Motor neuron (in vitro differentiated cells): ENCODE results near the gene ME2. TPM values are rescaled to one million over a fixed set of nuclear protein-coding genes. Genes with fewer than 3 reads are reported as not detected.
"Not testable (repeated sequence)": the region's sequence is repeated elsewhere in the genome, so short reads cannot be mapped to it uniquely, and the experiment has no call there.

Source experiments
- ATAC-seq, 8 experiments: fragments of 200-7000 bp; cut with Tn5 transposase; replicated peaks in 6 of 8; 2 replicates each; pipeline ENCODE4 v1.8.0; 2021; ENCODE audit warnings: mild to moderate bottlenecking in 8 of 8, moderate library complexity in 8 of 8
- H3K27ac ChIP-seq, 2 donors: fragments of 250-450 bp; sonication (Bioruptor Pico); 2 replicates each; pipeline ENCODE4 v1.9.0; 2021; ENCODE audit warnings: antibody characterized with exemption in 2 of 2, mild to moderate bottlenecking in 2 of 2, moderate library complexity in 1 of 2
- H3K4me1 ChIP-seq, 2 donors: fragments of 250-450 bp; sonication (Bioruptor Pico); replicated peaks in 1 of 2; 2 replicates each; pipeline ENCODE4 v1.6.1; 2021; ENCODE audit warnings: antibody characterized with exemption in 2 of 2, mild to moderate bottlenecking in 2 of 2, moderate library complexity in 1 of 2
- H3K4me3 ChIP-seq, 5 donors: fragments of 250-450 bp; sonication (Bioruptor Pico); 2 replicates each; pipeline ENCODE4 v1.9.0; 2021; ENCODE audit warnings: antibody characterized with exemption in 5 of 5, mild to moderate bottlenecking in 5 of 5, moderate library complexity in 4 of 5
- WGBS, 10 experiments: fragments of 450-650 bp; shearing (Covaris generic); methylation state at CpG; one replicate each; pipeline ENCODE4 v1.0.0; 2022; 5-methylcytosine and 5-hydroxymethylcytosine counted together
- in situ Hi-C, 9 experiments: fragments of 400-800 bp; cut with MboI; loops; one replicate each; pipeline ENCODE4 v1.15.0; 2021; ENCODE audit warnings: low sequenced_read_pairs in 9 of 9, low pct_unique_long_range_greater_than_20kb in 2 of 9; ENCODE audit not compliant: unreplicated experiment in 9 of 9
- total RNA-seq, 8 experiments: library from RNA; unstranded; fragments of 300-600 nt; gene quantifications; 2 replicates each; pipeline versions ENCODE4 v1.2.3 to v1.2.4, GENCODE V29; 2022

The ME2 gene
- total RNA-seq, result 10 to 100 TPM; 23.4 to 63.0 (median 42.8) TPM

- peak; percentile 90 to 97 (median 96) for ATAC-seq
- Histone ChIP-seq H3K4me3 (peak within 1 kb of the TSS; percentile 58 to 89 (median 72)), H3K4me1 (peaks cover 0 to 11% of the 10 kb centered on the region in 2 donors), H3K27ac (peak within 1 kb of the TSS; percentile 87 to 95)
- in situ Hi-C loops, result no loop called here
- WGBS, 10 experiments, result 0 to 9% (median 2%) methylated on average over 2 to 13 of the region's 78 CpGs; no CpG with 5 or more reads in 2 of the 10 experiments
These were observed at the start of gene ME2 for GRCh38 chr18:50878345-50879301. Gene ME2 (plus strand): TSS chr18:50879118. CDS start chr18:50895821, 16,703 bp downstream.

GRCh38 chr18:50829644-50830043, 49.3 kb upstream of the ME2 start:
- no peaks in the 10 kb centered on the region for H3K4me1 ChIP-seq
- in situ Hi-C loops, result loop anchor here in 3 of 9 experiments (10.0 to 25.0 kb wide), 2 partner anchors 208 to 215 kb away; partner anchors contain the start of gene SMAD4 (in 2 of the 3)
- H3K4me3 ChIP-seq, result no peak overlapping the region
- no peak overlapping the region for H3K27ac ChIP-seq
- ATAC-seq, result no peak
- 44 to 100% (median 81%) methylated on average over 1 to 5 of the region's 5 CpGs; no CpG with 5 or more reads in 2 of the 10 experiments for WGBS, 10 experiments

GRCh38 chr18:50830544-50830943, 48.4 kb upstream of the ME2 start:
- no peaks in the 10 kb centered on the region for H3K4me1 ChIP-seq
- in situ Hi-C loops, result loop anchor here in 2 of 9 experiments (25.0 kb wide), 1 partner anchor 207 kb away; the partner anchor contains the start of gene SMAD4 (in 2 of the 2)
- no peak for ATAC-seq
- H3K27ac ChIP-seq, result no peak overlapping the region
- WGBS, 10 experiments, result 58 to 97% (median 82%) methylated on average over 1 to 4 of the region's 5 CpGs; no CpG with 5 or more reads in 3 of the 10 experiments
- H3K4me3 ChIP-seq, result no peak overlapping the region

DNA sequence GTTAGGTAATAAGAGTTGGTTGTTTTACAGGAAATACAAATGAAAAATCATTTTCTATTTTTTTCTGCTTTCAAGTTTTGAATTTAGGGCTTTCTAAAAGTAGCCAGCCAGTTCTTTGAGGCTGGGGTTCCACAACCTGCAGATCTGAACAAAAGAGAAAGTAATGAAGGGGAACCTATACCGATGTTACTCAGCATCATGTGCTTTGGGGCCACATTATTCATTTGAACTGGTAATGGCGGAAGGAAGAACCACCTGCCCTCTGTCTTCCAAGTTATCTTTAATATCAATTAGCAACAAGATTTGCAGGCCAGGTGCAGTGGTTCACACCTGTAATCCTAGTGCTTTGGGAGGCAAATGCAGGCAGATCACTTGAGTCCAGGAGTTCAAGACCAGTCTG, 46.2 kb upstream of the ME2 start:
- no peaks in the 10 kb centered on the region for H3K4me1 ChIP-seq
- no peak for ATAC-seq
- no peak overlapping the region for H3K4me3 ChIP-seq
- in situ Hi-C loops, result loop anchor here in 2 of 9 experiments (25.0 kb wide), 1 partner anchor 205 kb away; the partner anchor contains the start of gene SMAD4 (in 2 of the 2)
- 38 to 100% (median 100%) methylated on average over 1 to 2 of the region's 2 CpGs; no CpG with 5 or more reads in 3 of the 10 experiments for WGBS, 10 experiments
- no peak overlapping the region for H3K27ac ChIP-seq

GRCh38 chr18:50833496-50833895, 45.4 kb upstream of the ME2 start:
- not testable (repeated sequence) for H3K4me3 ChIP-seq, ATAC-seq, H3K27ac ChIP-seq, H3K4me1 ChIP-seq
- in situ Hi-C loops, result loop anchor here in 2 of 9 experiments (25.0 kb wide), 1 partner anchor 204 kb away; the partner anchor contains the start of gene SMAD4 (in 2 of the 2)
- 43 to 97% (median 91%) methylated on average over 2 to 5 of the region's 7 CpGs; no CpG with 5 or more reads in 4 of the 10 experiments for WGBS, 10 experiments

DNA sequence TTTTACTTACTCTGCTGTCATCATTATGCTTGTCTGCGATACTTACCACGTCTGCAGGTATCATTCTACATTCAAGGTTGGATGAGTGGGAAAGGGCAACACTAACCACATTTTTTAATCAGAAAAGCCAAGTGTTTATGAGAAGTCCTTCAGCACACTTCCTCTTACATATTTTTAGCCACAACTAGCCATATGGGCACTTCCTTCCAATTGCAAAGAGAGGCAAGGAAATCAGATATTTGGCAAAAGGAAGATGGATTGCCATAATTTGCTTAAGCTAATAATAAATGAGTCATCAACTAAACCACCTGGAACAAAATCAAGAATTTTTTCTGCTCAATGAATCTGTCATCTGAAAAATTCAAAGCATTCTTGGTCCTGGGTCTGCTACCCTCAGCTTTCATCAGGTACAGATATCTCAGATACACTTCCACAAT, 42.4 kb upstream of the ME2 start:
- H3K4me3 ChIP-seq, result no peak overlapping the region
- no peaks in the 10 kb centered on the region for H3K4me1 ChIP-seq
- in situ Hi-C loops, result loop anchor here in 2 of 9 experiments (25.0 kb wide), 1 partner anchor 201 kb away; the partner anchor contains the start of gene SMAD4 (in 2 of the 2)
- no peak overlapping the region for H3K27ac ChIP-seq
- ATAC-seq, result peak in 2 of 8 experiments; percentile 28 to 31
- 67 to 100% (median 86%) methylated on average over 1 to 2 of the region's 2 CpGs; no CpG with 5 or more reads in 3 of the 10 experiments for WGBS, 10 experiments

- 57 to 92% (median 87%) methylated on average over 1 of the region's 2 CpGs; no CpG with 5 or more reads in 4 of the 10 experiments for WGBS, 10 experiments
- no peak overlapping the region for H3K4me3 ChIP-seq
- H3K27ac ChIP-seq, result no peak overlapping the region
- no peak for ATAC-seq
- in situ Hi-C loops, result loop anchor here in 2 of 9 experiments (25.0 kb wide), 1 partner anchor 198 kb away; the partner anchor contains the start of gene SMAD4 (in 2 of the 2)
- no peaks in the 10 kb centered on the region for H3K4me1 ChIP-seq
These were observed 39.6 kb upstream of the ME2 start for GRCh38 chr18:50839341-50839740.

GRCh38 chr18:50839996-50840395, 38.9 kb upstream of the ME2 start:
- H3K4me3 ChIP-seq, result no peak overlapping the region
- no peaks in the 10 kb centered on the region for H3K4me1 ChIP-seq
- no peak for ATAC-seq
- WGBS, 10 experiments, result 53 to 100% (median 86%) methylated on average over 1 to 2 of the region's 3 CpGs; no CpG with 5 or more reads in 5 of the 10 experiments
- H3K27ac ChIP-seq, result no peak overlapping the region
- in situ Hi-C loops, result loop anchor here in 2 of 9 experiments (25.0 kb wide), 1 partner anchor 197 kb away; the partner anchor contains the start of gene SMAD4 (in 2 of the 2)

GRCh38 chr18:50842846-50843245, 36.1 kb upstream of the ME2 start:
- no peaks in the 10 kb centered on the region for H3K4me1 ChIP-seq
- WGBS, 10 experiments, result 0% methylated on average over 1 of the region's 1 CpG
- no peak overlapping the region for H3K27ac ChIP-seq
- ATAC-seq, result no peak
- H3K4me3 ChIP-seq, result no peak overlapping the region
- in situ Hi-C loops, result loop anchor here in 2 of 9 experiments (25.0 kb wide), 1 partner anchor 194 kb away; the partner anchor contains the start of gene SMAD4 (in 2 of the 2)

- 45 to 87% (median 70%) methylated on average over 2 to 6 of the region's 6 CpGs; no CpG with 5 or more reads in 1 of the 10 experiments for WGBS, 10 experiments
These were observed 34.4 kb upstream of the ME2 start for GRCh38 chr18:50844554-50844953.

DNA sequence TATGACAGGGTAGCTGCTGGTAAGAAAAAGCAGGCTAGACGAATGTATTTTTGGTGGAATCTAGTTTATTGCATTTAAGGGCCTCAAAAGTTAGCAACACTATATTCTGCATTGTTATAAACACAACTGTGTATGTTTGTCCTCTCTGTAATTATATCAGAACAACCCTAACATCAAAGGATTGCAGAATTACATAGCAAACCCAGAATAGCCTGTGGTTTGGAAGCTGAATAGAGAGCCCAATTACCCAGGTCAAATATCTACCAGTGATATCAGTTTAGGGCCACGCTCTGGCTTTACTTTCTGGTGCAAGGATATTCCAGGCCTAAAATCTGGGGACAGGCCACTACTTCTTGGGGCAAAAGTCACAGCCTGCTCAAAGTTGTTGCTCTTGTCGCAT, 34.0 kb upstream of the ME2 start:
- Histone ChIP-seq H3K27ac (no peak overlapping the region), H3K4me1 (no peaks in the 10 kb centered on the region), H3K4me3 (no peak overlapping the region)
- ATAC-seq, result no peak
- in situ Hi-C loops, result loop anchor here in 2 of 9 experiments (25.0 kb wide), 1 partner anchor 192 kb away; the partner anchor contains the start of gene SMAD4 (in 2 of the 2)
- WGBS, 10 experiments, result 60 to 100% (median 83%) methylated on average over 1 to 3 of the region's 3 CpGs; no CpG with 5 or more reads in 1 of the 10 experiments

More at GRCh38 chr18:50844554-50844953, 34.4 kb upstream of the ME2 start:
- no peak for ATAC-seq
- Histone ChIP-seq H3K27ac (no peak overlapping the region), H3K4me1 (no peaks in the 10 kb centered on the region), H3K4me3 (no peak overlapping the region)
- in situ Hi-C loops, result loop anchor here in 2 of 9 experiments (25.0 kb wide), 1 partner anchor 193 kb away; the partner anchor contains the start of gene SMAD4 (in 2 of the 2)

DNA sequence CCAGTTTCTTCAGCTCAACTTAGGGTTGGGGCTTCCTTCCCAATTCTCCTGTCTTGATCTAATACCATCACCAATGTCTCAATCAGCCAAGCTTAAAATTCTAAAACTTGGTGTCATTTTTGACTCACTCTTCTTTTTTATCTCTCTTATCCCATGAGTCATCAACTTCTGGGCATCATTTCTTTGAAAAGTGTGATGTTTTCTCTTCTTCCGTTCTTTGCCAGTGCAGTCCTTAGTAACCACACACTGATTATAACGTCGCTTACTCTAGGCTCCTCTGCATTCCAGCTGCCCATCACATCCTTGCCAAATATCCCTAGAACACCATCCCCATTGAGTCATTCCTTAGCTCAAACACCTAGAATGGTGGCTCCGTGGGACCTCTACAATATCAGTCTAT, 31.7 kb upstream of the ME2 start:
- Histone ChIP-seq H3K4me1 (no peaks in the 10 kb centered on the region), H3K4me3 (no peak overlapping the region), H3K27ac (no peak overlapping the region)
- in situ Hi-C loops, result loop anchor here in 2 of 9 experiments (25.0 kb wide), 1 partner anchor 190 kb away; the partner anchor contains the start of gene SMAD4 (in 2 of the 2)
- ATAC-seq, result no peak
- WGBS, 10 experiments, result 43 to 100% (median 92%) methylated on average over 2 to 4 of the region's 4 CpGs; no CpG with 5 or more reads in 1 of the 10 experiments
